PFSK-1 (cell line): ENCODE measurements around the gene NALCN.

Experiments
- FOXP2 ChIP-seq: optimal IDR thresholded peaks from 2 replicates; pipeline ENCODE3; 2011; ENCODE audit warnings: borderline replicate concordance, control low read depth, inconsistent platforms; ENCODE audit not compliant: insufficient read depth; ENCODE audit errors: extremely low read length, extremely low read depth
- POLR2AphosphoS5 ChIP-seq: IDR thresholded peaks from 2 replicates; pipeline ENCODE4 v1.6.1; 2012; ENCODE audit warnings: low read depth, mild to moderate bottlenecking, control low read depth, low read length, moderate library complexity
- SIN3A ChIP-seq: IDR thresholded peaks from 2 replicates; pipeline ENCODE4 v1.6.1; 2012; ENCODE audit warnings: mild to moderate bottlenecking, low read length, moderate library complexity, borderline replicate concordance; ENCODE audit not compliant: insufficient read depth
- TAF1 ChIP-seq: IDR thresholded peaks from 2 replicates; pipeline ENCODE4 v1.6.1; 2012; ENCODE audit warnings: low read length, control low read depth, borderline replicate concordance; ENCODE audit not compliant: insufficient read depth
- TF ChIP-seq, protein P1 (sequence below), 2 experiments: IDR thresholded peaks; 2 replicates each; pipeline versions ENCODE4 v1.6.1 to v1.8.0; 2011 to 2012; ENCODE audit warnings: low read depth in 2 of 2, low read length in 2 of 2, control low read depth in 1 of 2, inconsistent platforms in 1 of 2, mild to moderate bottlenecking in 1 of 2, moderate library complexity in 1 of 2; ENCODE audit not compliant: insufficient read depth in 1 of 2

The NALCN gene

DNA sequence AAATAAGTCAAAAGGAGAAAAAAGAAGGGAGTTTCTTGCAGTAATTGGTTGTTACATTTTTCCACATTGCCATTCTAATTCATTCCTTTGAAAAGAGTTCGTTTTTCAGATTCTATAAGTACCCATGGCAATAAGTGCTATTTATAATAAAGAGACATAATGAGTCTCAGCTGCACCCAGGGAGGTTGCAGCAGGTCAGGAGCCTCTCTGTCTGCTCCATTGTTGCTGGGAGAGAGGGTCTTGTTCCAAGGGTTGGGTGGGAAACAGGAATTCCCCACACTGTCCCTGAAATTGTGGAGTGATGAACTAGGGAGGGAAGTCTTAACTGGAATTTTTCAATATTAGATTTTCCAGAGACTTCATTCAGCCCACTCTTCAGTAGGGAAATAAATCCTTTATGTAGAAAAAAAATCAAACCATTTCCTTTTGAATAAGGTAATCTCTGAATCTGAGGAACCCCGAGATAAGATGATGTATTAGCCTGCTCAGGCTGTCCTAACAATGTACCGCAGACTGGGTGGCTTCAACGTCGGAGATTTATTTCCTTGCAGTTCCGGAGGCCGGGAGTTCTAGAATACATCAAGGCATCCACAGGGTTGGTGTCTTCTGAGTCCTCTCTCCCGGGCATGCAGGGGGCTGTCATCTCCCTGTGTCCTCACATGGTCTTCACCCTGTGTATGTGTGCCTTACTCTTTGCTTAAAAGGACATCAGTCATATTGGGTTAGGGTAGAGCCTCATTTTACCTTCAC, 399.0 kb downstream of the NALCN start:
- TF ChIP-seq SIN3A (no peak), TAF1 (no peak), POLR2AphosphoS5 (no peak), FOXP2 (no peak)
- TF ChIP-seq, protein P1, sequence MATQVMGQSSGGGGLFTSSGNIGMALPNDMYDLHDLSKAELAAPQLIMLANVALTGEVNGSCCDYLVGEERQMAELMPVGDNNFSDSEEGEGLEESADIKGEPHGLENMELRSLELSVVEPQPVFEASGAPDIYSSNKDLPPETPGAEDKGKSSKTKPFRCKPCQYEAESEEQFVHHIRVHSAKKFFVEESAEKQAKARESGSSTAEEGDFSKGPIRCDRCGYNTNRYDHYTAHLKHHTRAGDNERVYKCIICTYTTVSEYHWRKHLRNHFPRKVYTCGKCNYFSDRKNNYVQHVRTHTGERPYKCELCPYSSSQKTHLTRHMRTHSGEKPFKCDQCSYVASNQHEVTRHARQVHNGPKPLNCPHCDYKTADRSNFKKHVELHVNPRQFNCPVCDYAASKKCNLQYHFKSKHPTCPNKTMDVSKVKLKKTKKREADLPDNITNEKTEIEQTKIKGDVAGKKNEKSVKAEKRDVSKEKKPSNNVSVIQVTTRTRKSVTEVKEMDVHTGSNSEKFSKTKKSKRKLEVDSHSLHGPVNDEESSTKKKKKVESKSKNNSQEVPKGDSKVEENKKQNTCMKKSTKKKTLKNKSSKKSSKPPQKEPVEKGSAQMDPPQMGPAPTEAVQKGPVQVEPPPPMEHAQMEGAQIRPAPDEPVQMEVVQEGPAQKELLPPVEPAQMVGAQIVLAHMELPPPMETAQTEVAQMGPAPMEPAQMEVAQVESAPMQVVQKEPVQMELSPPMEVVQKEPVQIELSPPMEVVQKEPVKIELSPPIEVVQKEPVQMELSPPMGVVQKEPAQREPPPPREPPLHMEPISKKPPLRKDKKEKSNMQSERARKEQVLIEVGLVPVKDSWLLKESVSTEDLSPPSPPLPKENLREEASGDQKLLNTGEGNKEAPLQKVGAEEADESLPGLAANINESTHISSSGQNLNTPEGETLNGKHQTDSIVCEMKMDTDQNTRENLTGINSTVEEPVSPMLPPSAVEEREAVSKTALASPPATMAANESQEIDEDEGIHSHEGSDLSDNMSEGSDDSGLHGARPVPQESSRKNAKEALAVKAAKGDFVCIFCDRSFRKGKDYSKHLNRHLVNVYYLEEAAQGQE (IDR thresholded peaks at IDR 0.05; ENCODE audit: insufficient read depth in 1 of 2, low read depth in 2 of 2, low read length in 2 of 2): no peak

DNA sequence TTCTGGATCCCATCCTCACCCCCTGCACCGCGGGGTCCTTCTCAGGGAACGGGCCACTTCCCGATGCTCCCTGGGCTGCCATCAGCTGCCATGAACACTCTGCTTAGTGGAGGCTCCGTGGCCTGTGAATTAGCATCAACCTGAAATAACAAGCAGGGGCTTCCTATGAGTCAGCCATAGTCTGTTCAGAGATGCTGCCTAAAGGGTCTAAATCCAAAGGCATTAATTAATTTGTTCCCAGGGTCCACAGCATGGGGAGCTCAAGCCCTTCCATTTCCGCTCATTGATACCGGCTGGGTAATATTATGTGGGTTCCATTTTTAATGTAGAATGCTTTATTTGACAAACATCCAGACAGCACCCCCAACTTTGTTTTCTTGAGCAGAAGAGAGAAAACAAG, 399.8 kb downstream of the NALCN start:
- TF ChIP-seq, protein P1 (IDR thresholded peaks at IDR 0.05; ENCODE audit: insufficient read depth in 1 of 2, low read depth in 2 of 2, low read length in 2 of 2): no peak
- no peak for TF ChIP-seq POLR2AphosphoS5
- no peak for TF ChIP-seq FOXP2
- no peak for TF ChIP-seq SIN3A
- TF ChIP-seq TAF1: no peak

DNA sequence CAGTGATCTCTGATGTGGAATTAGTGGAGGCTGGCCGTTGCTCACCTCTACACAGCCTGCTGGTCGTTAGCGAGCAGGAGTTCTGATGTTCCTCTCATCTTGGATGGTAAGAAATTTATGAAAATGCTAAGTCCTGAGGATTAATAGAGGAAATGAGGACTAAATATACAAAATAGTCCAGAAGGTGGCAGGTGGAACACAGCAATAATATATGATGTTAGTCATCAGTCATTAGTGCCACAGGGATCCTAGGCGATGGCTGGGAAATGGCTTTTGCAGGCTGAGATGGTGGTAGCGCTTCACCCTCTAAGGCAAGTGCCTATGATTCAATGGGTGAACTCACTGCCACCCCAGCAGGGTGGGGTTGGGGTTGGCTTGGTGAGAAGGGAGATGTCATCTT, 403.1 kb downstream of the NALCN start:
- TF ChIP-seq, protein P1 (IDR thresholded peaks at IDR 0.05; ENCODE audit: insufficient read depth in 1 of 2, low read depth in 2 of 2, low read length in 2 of 2): no peak
- TF ChIP-seq FOXP2 (no peak), SIN3A (no peak), POLR2AphosphoS5 (no peak), TAF1 (no peak)

DNA sequence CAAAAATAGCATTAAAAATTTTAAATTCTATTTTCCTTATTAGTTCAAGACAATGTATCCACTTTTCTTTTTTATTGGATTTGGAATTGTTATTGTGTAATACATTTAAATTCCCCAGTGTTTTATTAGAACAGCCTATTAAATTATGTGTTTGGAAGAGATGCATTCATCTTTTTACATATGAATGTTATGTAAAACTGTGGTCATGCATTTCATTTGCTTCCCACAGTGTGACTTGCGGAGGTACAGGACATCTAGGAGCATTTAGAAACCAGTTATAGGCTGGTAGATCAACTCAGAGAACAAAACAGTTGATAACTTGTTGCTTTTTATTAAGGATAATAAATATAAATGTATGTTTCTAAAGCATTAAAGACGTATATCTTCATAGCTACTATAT, 406.2 kb downstream of the NALCN start:
- TF ChIP-seq SIN3A: no peak
- no peak for TF ChIP-seq TAF1
- TF ChIP-seq, protein P1 (IDR thresholded peaks at IDR 0.05; ENCODE audit: insufficient read depth in 1 of 2, low read depth in 2 of 2, low read length in 2 of 2): no peak
- no peak for TF ChIP-seq POLR2AphosphoS5
- no peak for TF ChIP-seq FOXP2

DNA sequence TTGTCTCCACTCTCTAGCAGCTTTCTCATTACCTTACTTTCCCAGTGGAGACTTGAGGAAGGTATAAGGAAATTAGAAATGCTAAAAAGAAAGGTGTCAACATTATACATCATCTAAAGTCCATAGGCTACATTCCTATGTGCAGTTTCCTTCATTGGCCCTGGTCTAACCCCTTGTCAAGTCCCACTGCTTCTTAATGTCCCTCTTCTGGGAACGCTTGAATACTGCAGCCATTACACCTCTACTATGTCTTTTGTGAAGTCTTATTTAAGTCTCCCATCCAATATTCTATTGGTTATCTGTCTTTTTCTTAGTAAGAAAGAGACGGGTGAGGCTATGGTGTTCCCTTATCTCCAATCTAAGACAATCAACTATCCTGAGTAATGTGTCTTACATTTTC, 409.1 kb downstream of the NALCN start:
- TF ChIP-seq, protein P1 (IDR thresholded peaks at IDR 0.05; ENCODE audit: insufficient read depth in 1 of 2, low read depth in 2 of 2, low read length in 2 of 2): no peak
- TF ChIP-seq SIN3A: no peak
- TF ChIP-seq FOXP2: no peak
- TF ChIP-seq TAF1: no peak
- TF ChIP-seq POLR2AphosphoS5: no peak
